HepG2 (cell line): ENCODE results near the gene LSM12. TPM values are rescaled to one million over a fixed set of nuclear protein-coding genes. Genes with fewer than 3 reads are reported as not detected.

ENCODE experiments used
- AGO1 ChIP-seq: fragments of 200-400 bp; formaldehyde crosslinking; IDR thresholded peaks from 2 replicates; pipeline ENCODE4 v1.6.1; 2017; ENCODE audit warnings: mild to moderate bottlenecking, low read depth, low read length, moderate library complexity; ENCODE audit not compliant: poor library complexity, severe bottlenecking
- ELF3 ChIP-seq: IDR thresholded peaks from 2 replicates; pipeline ENCODE4 v1.6.1; 2016; ENCODE audit warnings: missing genetic modification reagents, missing compliant biosample characterization
- ISX ChIP-seq: sonication (generic); formaldehyde crosslinking; conservative IDR thresholded peaks from 2 replicates; pipeline ENCODE4 v1.5.0; 2020; ENCODE audit warnings: missing genetic modification reagents
- MIXL1 ChIP-seq: IDR thresholded peaks from 2 replicates; pipeline ENCODE4 v1.6.1; 2016
- POLR2AphosphoS5 ChIP-seq: IDR thresholded peaks from 2 replicates; pipeline ENCODE4 v1.6.1; 2012; ENCODE audit warnings: low read depth, low read length
- POLR2G ChIP-seq: fragments of 200-400 bp; formaldehyde crosslinking; IDR thresholded peaks from 2 replicates; pipeline ENCODE4 v1.6.1; 2018; ENCODE audit warnings: mild to moderate bottlenecking, low read depth, low read length, moderate library complexity
- RAD51 ChIP-seq: fragments of 450-650 bp; IDR thresholded peaks from 2 replicates; pipeline ENCODE4 v1.6.1; 2016; ENCODE audit warnings: borderline replicate concordance
- SALL2 ChIP-seq: sonication (generic); formaldehyde crosslinking; IDR thresholded peaks from 2 replicates; pipeline ENCODE4 v1.8.1; 2023; ENCODE audit warnings: mild to moderate bottlenecking, missing genetic modification reagents, inconsistent platforms
- TAF1 ChIP-seq: sonication (generic); formaldehyde crosslinking; IDR thresholded peaks from 2 replicates; pipeline ENCODE4 v1.4.0; 2020; ENCODE audit warnings: missing genetic modification reagents
- TSC22D2 ChIP-seq: sonication (generic); formaldehyde crosslinking; IDR thresholded peaks from 2 replicates; pipeline ENCODE4 v1.5.1; 2020; ENCODE audit warnings: missing genetic modification reagents, mild to moderate bottlenecking, borderline replicate concordance
- ZBTB3 ChIP-seq: sonication (generic); formaldehyde crosslinking; IDR thresholded peaks from 2 replicates; pipeline ENCODE4 v1.4.0; 2020; ENCODE audit warnings: low read depth, mild to moderate bottlenecking, moderate library complexity, missing genetic modification reagents, borderline replicate concordance
- ZFP62 ChIP-seq: sonication (generic); formaldehyde crosslinking; IDR thresholded peaks from 2 replicates; pipeline ENCODE4 v1.4.0; 2020; ENCODE audit warnings: missing genetic modification reagents
- ZNF124 ChIP-seq: sonication (generic); formaldehyde crosslinking; IDR thresholded peaks from 2 replicates; pipeline ENCODE4 v1.4.0; 2020; ENCODE audit warnings: missing genetic modification reagents
- ZNF230 ChIP-seq: sonication (generic); formaldehyde crosslinking; IDR thresholded peaks from 2 replicates; pipeline ENCODE4 v1.4.0; 2020; ENCODE audit warnings: mild to moderate bottlenecking, missing genetic modification reagents
- ZNF3 ChIP-seq: IDR thresholded peaks from 2 replicates; pipeline ENCODE4 v1.7.0; 2017; ENCODE audit warnings: inconsistent platforms
- ZNF558 ChIP-seq: sonication (generic); formaldehyde crosslinking; IDR thresholded peaks from 2 replicates; pipeline ENCODE4 v1.9.0; 2022; ENCODE audit warnings: mild to moderate bottlenecking, missing genetic modification reagents, borderline replicate concordance
- ZNF572 ChIP-seq: sonication (generic); formaldehyde crosslinking; IDR thresholded peaks from 2 replicates; pipeline ENCODE4 v1.5.1; 2020; ENCODE audit warnings: mild to moderate bottlenecking, missing genetic modification reagents
- ZSCAN29 ChIP-seq: sonication (generic); formaldehyde crosslinking; conservative IDR thresholded peaks from 2 replicates; pipeline ENCODE4 v1.4.0; 2020; ENCODE audit warnings: mild to moderate bottlenecking, missing genetic modification reagents
- polyA plus RNA-seq, 8 experiments: library from polyadenylated mRNA; depleted of rRNA in 3 of 8; stranded (reverse) in 7 of 8; unstranded in 1 of 8; fragments of >200 nt; fragmentation: Illumina TruSeq in 4 of 8; extraction: Trizol in 4 of 8; gene quantifications; 2 replicates each; pipeline versions ENCODE4 v1.2.1 to v1.2.3, GENCODE V29; 2011 to 2016; ENCODE audit warnings: low read depth in 4 of 8, missing spikeins in 1 of 8, mixed read lengths in 1 of 8; ENCODE audit not compliant: insufficient read depth in 1 of 8
- total RNA-seq, 5 experiments: library from RNA; depleted of rRNA; stranded (reverse); fragments of >200 nt; fragmentation: Illumina TruSeq; extraction: Trizol; gene quantifications; 2 replicates each; pipeline ENCODE4 v1.2.3, GENCODE V29; 2016; ENCODE audit warnings: low read depth in 1 of 5
- TF ChIP-seq, protein P1 (sequence below): sonication (generic); formaldehyde crosslinking; IDR thresholded peaks from 2 replicates; pipeline ENCODE4 v1.4.0; 2020; ENCODE audit warnings: missing genetic modification reagents
- TF ChIP-seq, protein P2 (sequence below), 2 experiments: sonication (generic) in 1 of 2; formaldehyde crosslinking in 1 of 2; IDR thresholded peaks; 2 replicates each; pipeline versions ENCODE4 v1.4.0 to v1.6.1; 2016 to 2020; ENCODE audit warnings: borderline replicate concordance in 1 of 2, low read depth in 1 of 2, mild to moderate bottlenecking in 1 of 2, missing genetic modification reagents in 1 of 2

Gene LSM12
- total and polyA plus RNA-seq, 2 of the 13 experiments (the other 11 are each of a cell fraction or from before 2014, with no cell fraction given), result 52.8 to 55.7 TPM

DNA sequence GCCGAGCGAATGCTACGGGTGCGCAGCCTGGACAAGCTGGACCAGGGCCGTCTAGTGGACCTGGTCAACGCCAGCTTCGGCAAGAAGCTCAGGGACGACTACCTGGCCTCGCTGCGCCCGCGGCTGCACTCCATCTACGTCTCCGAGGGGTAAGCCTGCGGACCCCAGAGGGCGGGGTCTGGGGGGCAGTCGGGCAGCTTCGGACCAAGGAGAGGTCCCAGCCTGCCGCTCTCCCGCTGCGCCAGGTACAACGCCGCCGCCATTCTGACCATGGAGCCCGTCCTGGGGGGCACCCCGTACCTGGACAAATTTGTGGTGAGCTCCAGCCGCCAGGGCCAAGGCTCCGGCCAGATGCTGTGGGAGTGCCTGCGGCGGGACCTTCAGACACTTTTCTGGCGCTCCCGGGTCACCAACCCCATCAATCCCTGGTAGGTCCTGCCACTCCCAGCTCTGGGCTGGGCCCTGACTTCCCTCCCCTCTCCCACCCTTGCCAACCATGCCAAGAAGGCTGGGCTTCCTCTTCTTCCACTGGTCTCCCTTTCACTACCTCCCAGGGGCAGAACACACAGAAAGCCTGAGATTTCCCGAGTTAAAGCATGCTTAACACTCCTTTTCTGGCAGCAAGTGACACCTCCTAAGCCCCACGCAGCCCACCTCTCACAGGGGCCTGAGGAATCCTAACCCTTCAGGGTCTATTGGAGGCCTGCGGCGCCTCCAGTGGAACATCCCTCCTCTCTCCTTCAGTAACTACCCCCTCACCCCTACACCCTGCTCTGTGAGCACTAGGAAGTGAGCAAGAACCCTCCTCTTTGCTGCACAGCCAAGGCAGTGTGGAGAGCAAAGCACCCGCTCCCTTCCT is 58.9 kb downstream of the LSM12 start (continued):
- TF ChIP-seq, protein P1, sequence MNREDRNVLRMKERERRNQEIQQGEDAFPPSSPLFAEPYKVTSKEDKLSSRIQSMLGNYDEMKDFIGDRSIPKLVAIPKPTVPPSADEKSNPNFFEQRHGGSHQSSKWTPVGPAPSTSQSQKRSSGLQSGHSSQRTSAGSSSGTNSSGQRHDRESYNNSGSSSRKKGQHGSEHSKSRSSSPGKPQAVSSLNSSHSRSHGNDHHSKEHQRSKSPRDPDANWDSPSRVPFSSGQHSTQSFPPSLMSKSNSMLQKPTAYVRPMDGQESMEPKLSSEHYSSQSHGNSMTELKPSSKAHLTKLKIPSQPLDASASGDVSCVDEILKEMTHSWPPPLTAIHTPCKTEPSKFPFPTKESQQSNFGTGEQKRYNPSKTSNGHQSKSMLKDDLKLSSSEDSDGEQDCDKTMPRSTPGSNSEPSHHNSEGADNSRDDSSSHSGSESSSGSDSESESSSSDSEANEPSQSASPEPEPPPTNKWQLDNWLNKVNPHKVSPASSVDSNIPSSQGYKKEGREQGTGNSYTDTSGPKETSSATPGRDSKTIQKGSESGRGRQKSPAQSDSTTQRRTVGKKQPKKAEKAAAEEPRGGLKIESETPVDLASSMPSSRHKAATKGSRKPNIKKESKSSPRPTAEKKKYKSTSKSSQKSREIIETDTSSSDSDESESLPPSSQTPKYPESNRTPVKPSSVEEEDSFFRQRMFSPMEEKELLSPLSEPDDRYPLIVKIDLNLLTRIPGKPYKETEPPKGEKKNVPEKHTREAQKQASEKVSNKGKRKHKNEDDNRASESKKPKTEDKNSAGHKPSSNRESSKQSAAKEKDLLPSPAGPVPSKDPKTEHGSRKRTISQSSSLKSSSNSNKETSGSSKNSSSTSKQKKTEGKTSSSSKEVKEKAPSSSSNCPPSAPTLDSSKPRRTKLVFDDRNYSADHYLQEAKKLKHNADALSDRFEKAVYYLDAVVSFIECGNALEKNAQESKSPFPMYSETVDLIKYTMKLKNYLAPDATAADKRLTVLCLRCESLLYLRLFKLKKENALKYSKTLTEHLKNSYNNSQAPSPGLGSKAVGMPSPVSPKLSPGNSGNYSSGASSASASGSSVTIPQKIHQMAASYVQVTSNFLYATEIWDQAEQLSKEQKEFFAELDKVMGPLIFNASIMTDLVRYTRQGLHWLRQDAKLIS (CRISPR knock-in tag), result no peak
- TF ChIP-seq POLR2AphosphoS5 (peak; percentile 35), AGO1 (peak; percentile 36), TSC22D2 (CRISPR knock-in tag) (no peak), ZNF124 (no peak), MIXL1 (CRISPR knock-in tag) (no peak), ZNF572 (CRISPR knock-in tag) (no peak), ELF3 (CRISPR knock-in tag) (no peak), TAF1 (CRISPR knock-in tag) (0 out of 2 replicates have a peak, but pooled peaks have one; percentile 3), ZNF3 (CRISPR knock-in tag) (no peak), ZNF558 (CRISPR knock-in tag) (no peak), ZBTB3 (no peak), ZFP62 (CRISPR knock-in tag) (no peak), RAD51 (no peak), ZNF230 (CRISPR knock-in tag) (no peak), ZSCAN29 (CRISPR knock-in tag) (no peak), SALL2 (CRISPR knock-in tag) (no peak), POLR2G (0 out of 2 replicates have a peak, but pooled peaks have one; percentile 4), ISX (CRISPR knock-in tag) (no peak)
- TF ChIP-seq, protein P2, sequence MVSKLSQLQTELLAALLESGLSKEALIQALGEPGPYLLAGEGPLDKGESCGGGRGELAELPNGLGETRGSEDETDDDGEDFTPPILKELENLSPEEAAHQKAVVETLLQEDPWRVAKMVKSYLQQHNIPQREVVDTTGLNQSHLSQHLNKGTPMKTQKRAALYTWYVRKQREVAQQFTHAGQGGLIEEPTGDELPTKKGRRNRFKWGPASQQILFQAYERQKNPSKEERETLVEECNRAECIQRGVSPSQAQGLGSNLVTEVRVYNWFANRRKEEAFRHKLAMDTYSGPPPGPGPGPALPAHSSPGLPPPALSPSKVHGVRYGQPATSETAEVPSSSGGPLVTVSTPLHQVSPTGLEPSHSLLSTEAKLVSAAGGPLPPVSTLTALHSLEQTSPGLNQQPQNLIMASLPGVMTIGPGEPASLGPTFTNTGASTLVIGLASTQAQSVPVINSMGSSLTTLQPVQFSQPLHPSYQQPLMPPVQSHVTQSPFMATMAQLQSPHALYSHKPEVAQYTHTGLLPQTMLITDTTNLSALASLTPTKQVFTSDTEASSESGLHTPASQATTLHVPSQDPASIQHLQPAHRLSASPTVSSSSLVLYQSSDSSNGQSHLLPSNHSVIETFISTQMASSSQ (IDR thresholded peaks at IDR 0.05; ENCODE audit: low read depth), result no peak
- TF ChIP-seq, protein P2 (CRISPR knock-in tag; IDR thresholded peaks at IDR 0.05; ENCODE audit: borderline replicate concordance), result no peak
- TF ChIP-seq, all 625 proteins: peak for 8
